ENCODE measurements around the gene CPA1.

GRCh38 chr7:130430841-130431666 lies 50.8 kb downstream of the CPA1 start:
- no peak for TF ChIP-seq CTCF (IDR thresholded peaks at IDR 0.05; ENCODE audit: low read length)
- TF ChIP-seq EZH2 (IDR thresholded peaks at IDR 0.05; ENCODE audit: borderline replicate concordance, low read length): no peak
